Stomach (tissue), 4 donors: ENCODE data around the gene NUDT5.

ENCODE experiments used
- EP300 ChIP-seq: sonication (generic); formaldehyde crosslinking; IDR thresholded peaks from one replicate; pipeline ENCODE4 v1.6.1; 2017; ENCODE audit warnings: antibody characterized with exemption
- TF ChIP-seq, protein P1 (sequence below), 7 experiments: fragments of 450-650 bp in 4 of 7; fragments of 200-600 bp in 3 of 7; sonication (generic) in 3 of 7; IDR thresholded peaks; one replicate each; pipeline ENCODE4 v1.5.1; 2016 to 2019; ENCODE audit warnings: antibody characterized with exemption in 7 of 7, control low read depth in 2 of 7, mild to moderate bottlenecking in 1 of 7

- TF ChIP-seq, protein P1, sequence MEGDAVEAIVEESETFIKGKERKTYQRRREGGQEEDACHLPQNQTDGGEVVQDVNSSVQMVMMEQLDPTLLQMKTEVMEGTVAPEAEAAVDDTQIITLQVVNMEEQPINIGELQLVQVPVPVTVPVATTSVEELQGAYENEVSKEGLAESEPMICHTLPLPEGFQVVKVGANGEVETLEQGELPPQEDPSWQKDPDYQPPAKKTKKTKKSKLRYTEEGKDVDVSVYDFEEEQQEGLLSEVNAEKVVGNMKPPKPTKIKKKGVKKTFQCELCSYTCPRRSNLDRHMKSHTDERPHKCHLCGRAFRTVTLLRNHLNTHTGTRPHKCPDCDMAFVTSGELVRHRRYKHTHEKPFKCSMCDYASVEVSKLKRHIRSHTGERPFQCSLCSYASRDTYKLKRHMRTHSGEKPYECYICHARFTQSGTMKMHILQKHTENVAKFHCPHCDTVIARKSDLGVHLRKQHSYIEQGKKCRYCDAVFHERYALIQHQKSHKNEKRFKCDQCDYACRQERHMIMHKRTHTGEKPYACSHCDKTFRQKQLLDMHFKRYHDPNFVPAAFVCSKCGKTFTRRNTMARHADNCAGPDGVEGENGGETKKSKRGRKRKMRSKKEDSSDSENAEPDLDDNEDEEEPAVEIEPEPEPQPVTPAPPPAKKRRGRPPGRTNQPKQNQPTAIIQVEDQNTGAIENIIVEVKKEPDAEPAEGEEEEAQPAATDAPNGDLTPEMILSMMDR (IDR thresholded peaks at IDR 0.05): no peak
- TF ChIP-seq EP300: no peak
These were observed 40.1 kb upstream of the NUDT5 start for GRCh38 chr10:12235796-12236195.
